PC-3 (cell line): Measurements from ENCODE around the gene FGD4. TPM values are rescaled to one million over a fixed set of nuclear protein-coding genes. Genes with fewer than 3 reads are reported as not detected.

ENCODE experiments used
- ATAC-seq: fragments of 200-7000 bp; cut with Tn5 transposase; 2 replicates; pipeline ENCODE4 v1.9.1; 2020; ENCODE audit warnings: mild to moderate bottlenecking, moderate library complexity
- Bru-seq: library from RNA; stranded (reverse); fragments of 400-500 nt; gene quantifications from one replicate; lab custom pipeline; 2021; lab: Mats Ljungman, UMichigan
- BruChase-seq, 2 experiments: library from RNA; stranded (reverse); fragments of 400-500 nt; gene quantifications; one replicate each; lab custom pipeline; 2021; lab: Mats Ljungman, UMichigan
- BruUV-seq: library from RNA; stranded (reverse); fragments of 400-500 nt; replicated peaks from 2 replicates; lab custom pipeline; 2021; lab: Mats Ljungman, UMichigan
- CTCF ChIA-PET: fragments of 300-600 bp; sonication (Branson Sonifier 250); formaldehyde crosslinking; loops from one replicate; lab custom pipeline; 2022; ENCODE audit warnings: antibody characterized with exemption; lab: Charles Lee
- POLR2A ChIA-PET: fragments of 300-600 bp; sonication (Branson Sonifier 250); formaldehyde crosslinking; loops from one replicate; lab custom pipeline; 2022; ENCODE audit warnings: antibody characterized with exemption; ENCODE audit not compliant: unreplicated experiment; lab: Charles Lee
- DNase-seq: peaks from one replicate; pipeline ENCODE4 v3.0.0-alpha.2; 2015
- H2AFZ ChIP-seq: fragments of 300-600 bp; sonication (generic); 2 replicates; pipeline ENCODE4 v1.6.0; 2016; ENCODE audit warnings: antibody characterized with exemption, low read length
- H3F3A ChIP-seq: fragments of 300-600 bp; sonication (generic); one replicate; pipeline ENCODE4 v1.6.0; 2017; ENCODE audit warnings: antibody characterized with exemption, low read length, control low read depth, mild to moderate bottlenecking; ENCODE audit not compliant: unreplicated experiment
- H3K27ac ChIP-seq: fragments of 300-600 bp; sonication (generic); 2 replicates; pipeline ENCODE4 v1.5.1; 2016; ENCODE audit warnings: mild to moderate bottlenecking, low read length
- H3K27me3 ChIP-seq: fragments of 300-600 bp; sonication (generic); 2 replicates; pipeline ENCODE4 v1.6.1; 2016; ENCODE audit warnings: low read length, mixed read lengths
- H3K36me3 ChIP-seq: fragments of 300-600 bp; sonication (generic); 2 replicates; pipeline ENCODE4 v1.6.1; 2016; ENCODE audit warnings: low read depth, mixed run types, low read length, mixed read lengths
- H3K4me1 ChIP-seq: fragments of 300-600 bp; sonication (generic); 2 replicates; pipeline ENCODE4 v1.5.1; 2016; ENCODE audit warnings: low read length; ENCODE audit not compliant: insufficient read depth
- H3K4me2 ChIP-seq: fragments of 300-600 bp; sonication (generic); 2 replicates; pipeline ENCODE4 v1.6.0; 2016; ENCODE audit warnings: low read length
- H3K4me3 ChIP-seq: fragments of 300-600 bp; sonication (generic); 2 replicates; pipeline ENCODE4 v1.5.1; 2016; ENCODE audit warnings: mild to moderate bottlenecking, low read length, mixed read lengths
- H3K79me2 ChIP-seq: fragments of 300-600 bp; sonication (generic); 2 replicates; pipeline ENCODE4 v1.6.1; 2017; ENCODE audit warnings: low read length, mixed read lengths
- H3K9ac ChIP-seq: fragments of 300-600 bp; sonication (generic); 2 replicates; pipeline ENCODE4 v1.6.0; 2016; ENCODE audit warnings: mild to moderate bottlenecking, low read length
- H3K9me2 ChIP-seq: fragments of 300-600 bp; sonication (generic); replicated peaks from 2 replicates; pipeline ENCODE4 v1.6.1; 2016; ENCODE audit warnings: mixed run types, low read length, mixed read lengths
- H3K9me3 ChIP-seq: fragments of 300-600 bp; sonication (generic); 2 replicates; pipeline ENCODE4 v1.6.1; 2016; ENCODE audit warnings: low read length, mixed read lengths
- H4K20me1 ChIP-seq: fragments of 300-600 bp; sonication (generic); 2 replicates; pipeline ENCODE4 v1.6.1; 2016; ENCODE audit warnings: low read length, mixed read lengths
- EZH2 ChIP-seq: fragments of 300-600 bp; sonication (generic); IDR thresholded peaks from one replicate; pipeline ENCODE4 v1.6.1; 2017; ENCODE audit warnings: antibody characterized with exemption, mild to moderate bottlenecking, low read length; ENCODE audit not compliant: unreplicated experiment
- EZH2phosphoT487 ChIP-seq: fragments of 300-600 bp; sonication (generic); IDR thresholded peaks from 2 replicates; pipeline ENCODE4 v1.6.1; 2018; ENCODE audit warnings: mild to moderate bottlenecking, antibody characterized with exemption, low read length, borderline replicate concordance
- intact Hi-C: fragments of 100-400 bp; cut with micrococcal nuclease; formaldehyde crosslinking; loops from 2 replicates; pipeline ENCODE4 v1.9.0; 2023
- long read RNA-seq: library from polyadenylated mRNA; unstranded; transcript quantifications from one replicate; pipeline ENCODE4 v2.0.0, GENCODE V29; 2021; ENCODE audit not compliant: unreplicated experiment
- total RNA-seq: library from RNA; depleted of rRNA; stranded (reverse); fragments of >200 nt; gene quantifications from 2 replicates; pipeline ENCODE4 v1.2.3, GENCODE V29; 2014; rRNA removed
- TF ChIP-seq, protein P1 (sequence below): fragments of 300-600 bp; sonication (generic); conservative IDR thresholded peaks from 2 replicates; pipeline ENCODE4 v1.5.1; 2017; ENCODE audit warnings: antibody characterized with exemption, low read depth, mild to moderate bottlenecking, low read length

FGD4 gene
- total RNA-seq (3.2 and 3.9 TPM in 2 replicates), Bru-seq, nascent RNA (percentile 51 among the genes with signal in this experiment), BruChase-seq, experiment 1, labeled RNA remaining after a 6-hour chase (percentile 42 among the genes with signal in this experiment), BruChase-seq, experiment 2, labeled RNA remaining after a 2-hour chase (percentile 40 among the genes with signal in this experiment)
- long read RNA-seq, partial matches to known transcripts = 2 of 3 reads
- long read RNA-seq, other reads (novel, unspliced or antisense) = 1 of 3 reads

DNA sequence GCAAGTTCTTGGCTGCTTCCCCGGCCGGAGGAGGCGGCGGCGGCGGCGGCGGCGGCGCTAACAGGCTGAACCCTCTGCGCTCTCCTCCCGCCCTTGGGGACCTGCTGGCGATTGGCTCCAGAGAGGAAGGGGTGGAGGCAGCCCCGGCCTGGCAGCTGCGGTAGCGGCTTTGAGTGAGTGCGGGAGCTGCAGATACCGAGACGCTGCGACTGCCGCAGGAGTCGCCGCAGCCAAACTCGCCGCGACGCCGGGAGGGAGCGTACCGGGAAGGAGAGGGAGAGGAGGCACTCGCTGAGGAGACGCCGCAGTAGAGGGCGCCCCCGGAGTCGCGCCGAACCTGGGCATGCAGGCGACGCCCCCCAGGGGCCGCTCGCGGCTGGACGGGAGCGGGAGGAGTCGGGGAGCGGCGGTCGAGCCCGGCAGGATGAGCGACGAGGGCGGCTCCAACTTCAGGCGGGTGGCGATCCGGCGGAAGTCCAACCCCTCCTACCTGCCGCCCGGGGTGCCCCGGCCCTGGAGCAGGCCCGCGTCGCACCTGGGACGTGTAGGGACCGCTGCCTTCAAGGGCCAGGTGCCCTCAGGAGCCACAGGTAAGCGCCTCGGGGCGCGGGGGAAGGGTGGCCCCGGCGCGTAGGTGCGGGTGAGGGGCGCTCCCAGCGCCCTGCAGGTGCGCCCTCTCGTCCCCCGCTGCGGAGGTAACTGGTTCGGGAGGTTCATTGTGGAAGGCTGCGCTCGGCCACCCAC, at the start of gene FGD4:
Gene FGD4, plus strand, starts transcription at position 189 of the 744 bp plus-strand sequence.
- ChIA-PET CTCF (interaction anchor here (0.5 kb wide), 1 partner anchor 310 kb away, joined by 4 read pairs; no protein-coding TSS in a partner anchor), POLR2A (interaction anchor here (0.6 kb wide), 1 partner anchor 57 kb away, joined by 3 read pairs; no protein-coding TSS in a partner anchor)
- Histone ChIP-seq H3K4me3 (peak within 1 kb of the TSS; percentile 84), H3K4me2 (peak within 1 kb of the TSS; percentile 94), H3K9me2 (no peaks in the 10 kb centered on the region), H2AFZ (peak within 1 kb of the TSS; percentile 97), H3K27ac (0 out of 2 replicates have a peak within 1 kb of the TSS, but pooled peaks have one; percentile 12), H3K79me2 (peaks cover 11% of the 10 kb centered on the region; the same call in 1 of the 2 replicates), H3K36me3 (no peaks in the 10 kb centered on the region), H3K4me1 (peaks cover 10% of the 10 kb centered on the region; the same call in 1 of the 2 replicates), H4K20me1 (no peaks in the 10 kb centered on the region), H3K27me3 (no peaks in the 10 kb centered on the region), H3K9me3 (no peaks in the 10 kb centered on the region), H3F3A (no peaks in the 10 kb centered on the region), H3K9ac (peak within 1 kb of the TSS; percentile 32)
- peak; percentile 81 for DNase-seq
- no peak for TF ChIP-seq EZH2
- TF ChIP-seq, protein P1, sequence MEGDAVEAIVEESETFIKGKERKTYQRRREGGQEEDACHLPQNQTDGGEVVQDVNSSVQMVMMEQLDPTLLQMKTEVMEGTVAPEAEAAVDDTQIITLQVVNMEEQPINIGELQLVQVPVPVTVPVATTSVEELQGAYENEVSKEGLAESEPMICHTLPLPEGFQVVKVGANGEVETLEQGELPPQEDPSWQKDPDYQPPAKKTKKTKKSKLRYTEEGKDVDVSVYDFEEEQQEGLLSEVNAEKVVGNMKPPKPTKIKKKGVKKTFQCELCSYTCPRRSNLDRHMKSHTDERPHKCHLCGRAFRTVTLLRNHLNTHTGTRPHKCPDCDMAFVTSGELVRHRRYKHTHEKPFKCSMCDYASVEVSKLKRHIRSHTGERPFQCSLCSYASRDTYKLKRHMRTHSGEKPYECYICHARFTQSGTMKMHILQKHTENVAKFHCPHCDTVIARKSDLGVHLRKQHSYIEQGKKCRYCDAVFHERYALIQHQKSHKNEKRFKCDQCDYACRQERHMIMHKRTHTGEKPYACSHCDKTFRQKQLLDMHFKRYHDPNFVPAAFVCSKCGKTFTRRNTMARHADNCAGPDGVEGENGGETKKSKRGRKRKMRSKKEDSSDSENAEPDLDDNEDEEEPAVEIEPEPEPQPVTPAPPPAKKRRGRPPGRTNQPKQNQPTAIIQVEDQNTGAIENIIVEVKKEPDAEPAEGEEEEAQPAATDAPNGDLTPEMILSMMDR = peak; percentile 45; the same call in 1 of the 2 replicates
- intact Hi-C loops = no loop called here
- peak; percentile 86 for ATAC-seq
- BruUV-seq = no TSS peak

DNA sequence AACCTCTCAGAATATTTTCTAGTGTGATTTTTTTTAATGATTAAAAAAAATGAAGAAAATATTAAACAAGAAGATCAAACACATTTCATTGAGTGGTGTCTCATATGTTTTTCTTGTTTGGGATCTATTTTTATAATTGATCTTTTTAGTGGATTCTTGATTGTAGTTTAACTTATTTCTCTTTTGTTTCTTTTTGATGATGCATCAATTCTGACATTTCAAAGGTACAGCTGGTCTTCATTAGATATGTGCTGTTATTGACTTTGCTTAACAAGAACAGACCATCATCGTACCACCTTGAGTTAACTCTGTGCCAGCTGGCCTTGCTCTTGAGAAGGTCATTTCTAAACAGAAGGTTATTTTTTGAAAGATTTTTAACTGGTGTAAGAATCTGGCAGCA, 45.8 kb upstream of the FGD4 start:
- H3K9me3 ChIP-seq = no peaks in the 10 kb centered on the region
- H3K4me3 ChIP-seq = no peak overlapping the region
- no peak overlapping the region for H3K9ac ChIP-seq
- no peaks in the 10 kb centered on the region for H4K20me1 ChIP-seq
- no peaks in the 10 kb centered on the region for H3K79me2 ChIP-seq
- no peaks in the 10 kb centered on the region for H3K27me3 ChIP-seq
- no peak overlapping the region for H2AFZ ChIP-seq
- BruUV-seq = no TSS peak
- no peaks in the 10 kb centered on the region for H3K36me3 ChIP-seq
- TF ChIP-seq, protein P1 = no peak
- TF ChIP-seq EZH2 = no peak
- no peak for TF ChIP-seq EZH2phosphoT487
- DNase-seq (no peak), ATAC-seq (no peak)
- no peaks in the 10 kb centered on the region for H3K4me1 ChIP-seq
- H3K27ac ChIP-seq = no peak overlapping the region
- H3K9me2 ChIP-seq = no peaks in the 10 kb centered on the region
- no peak overlapping the region for H3K4me2 ChIP-seq
- ChIA-PET CTCF (no interaction called here), POLR2A (no interaction called here)
- intact Hi-C loops = no loop called here
- H3F3A ChIP-seq = no peaks in the 10 kb centered on the region
